Choroid plexus epithelial cell (primary cell): ENCODE measurements around the gene TULP4.
"Not testable (repeated sequence)": the region's sequence is repeated elsewhere in the genome, so short reads cannot be mapped to it uniquely, and the experiment has no call there.

Source experiments
- DNase-seq: peaks from one replicate; pipeline ENCODE4 v3.0.0-alpha.2; 2010; ENCODE audit warnings: low read depth
- H3K4me3 ChIP-seq: 2 replicates; pipeline ENCODE4 v1.5.1; 2011; ENCODE audit warnings: low read depth, mild to moderate bottlenecking, control low read depth, low read length, moderate library complexity
- CTCF ChIP-seq: conservative IDR thresholded peaks from 2 replicates; pipeline ENCODE4 v1.5.1; 2011; ENCODE audit warnings: low read depth, mild to moderate bottlenecking, control low read depth, inconsistent platforms, low read length, moderate library complexity

Gene TULP4

GRCh38 chr6:158293122-158293521 lies 19.1 kb upstream of the TULP4 start:
- H3K4me3 ChIP-seq = no peak overlapping the region
- DNase-seq = no peak

GRCh38 chr6:158295976-158296853 lies 16.1 kb upstream of the TULP4 start:
- H3K4me3 ChIP-seq, DNase-seq: not testable (repeated sequence)

More at GRCh38 chr6:158293122-158293521, 19.1 kb upstream of the TULP4 start:
- TF ChIP-seq CTCF = no peak

- not testable (repeated sequence) for DNase-seq, H3K4me3 ChIP-seq
Measured at GRCh38 chr6:158296854-158297324, 15.4 kb upstream of the TULP4 start.

GRCh38 chr6:158297657-158298056 lies 14.6 kb upstream of the TULP4 start:
- DNase-seq, H3K4me3 ChIP-seq: not testable (repeated sequence)

GRCh38 chr6:158300306-158301143 lies 11.7 kb upstream of the TULP4 start:
- not testable (repeated sequence) for H3K4me3 ChIP-seq
- DNase-seq = peak; percentile 35

GRCh38 chr6:158301561-158301960 lies 10.7 kb upstream of the TULP4 start:
- not testable (repeated sequence) for H3K4me3 ChIP-seq, DNase-seq

GRCh38 chr6:158302195-158302796 lies 10.0 kb upstream of the TULP4 start:
- DNase-seq = not testable (repeated sequence)

GRCh38 chr6:158303210-158303731 lies 9.0 kb upstream of the TULP4 start:
- no peak overlapping the region for H3K4me3 ChIP-seq
- TF ChIP-seq CTCF = no peak
- DNase-seq = no peak

More at GRCh38 chr6:158302195-158302796, 10.0 kb upstream of the TULP4 start:
- not testable (repeated sequence) for H3K4me3 ChIP-seq

GRCh38 chr6:158304254-158304653 lies 8.0 kb upstream of the TULP4 start:
- H3K4me3 ChIP-seq = no peak overlapping the region
- DNase-seq = no peak
- TF ChIP-seq CTCF = no peak

- H3K4me3 ChIP-seq = no peak overlapping the region
- no peak for DNase-seq
- TF ChIP-seq CTCF = no peak
Measured at GRCh38 chr6:158309814-158310213, 2.5 kb upstream of the TULP4 start.
